ENCODE results near the gene PTX4.

Gene PTX4

DNA sequence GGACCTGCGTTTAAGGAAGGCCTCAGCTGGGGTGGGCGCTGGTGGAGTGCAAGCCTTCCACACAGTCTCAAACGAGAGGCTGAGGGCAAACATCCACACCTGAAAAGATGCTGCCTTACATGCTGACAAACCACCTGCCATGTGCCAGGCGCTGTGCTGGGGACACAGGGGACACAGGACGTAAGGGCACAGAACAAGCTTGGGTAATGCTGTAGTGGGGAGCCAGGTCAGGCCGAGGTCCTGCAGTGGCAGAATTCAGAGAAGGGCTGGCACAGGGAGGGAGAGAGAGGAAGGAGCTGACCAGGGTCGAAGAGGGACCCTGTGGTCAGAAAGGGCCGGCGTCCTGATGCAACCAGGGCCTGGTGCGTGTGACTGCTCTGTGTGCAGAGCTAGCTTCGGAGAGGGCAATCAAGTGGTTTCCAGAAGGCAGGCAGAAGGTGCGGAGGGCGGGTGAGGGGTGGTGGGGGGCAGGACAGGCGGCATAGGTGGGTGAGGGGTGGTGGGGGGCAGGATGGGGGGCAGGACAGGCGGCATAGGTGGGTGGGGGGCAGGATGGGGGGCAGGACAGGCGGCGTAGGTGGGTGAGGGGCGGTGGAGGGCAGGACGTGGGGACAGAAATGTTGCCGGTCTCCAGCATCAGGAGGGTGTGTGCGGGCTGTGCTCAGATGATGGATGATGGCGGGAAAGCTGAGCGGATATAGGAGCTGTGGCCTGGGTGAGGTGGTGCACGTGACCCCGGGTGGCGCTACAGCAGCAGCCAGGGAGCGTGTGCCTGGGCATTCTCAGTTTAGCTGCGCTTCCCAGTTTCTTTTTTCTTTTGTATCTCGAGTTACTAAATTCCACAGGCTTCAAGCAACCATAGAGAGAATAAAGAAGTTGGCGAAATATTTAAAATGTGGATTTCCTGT, 23.2 kb upstream of the PTX4 start:
- in situ Hi-C loops (cut with MboI; ENCODE audit: low pct_unique_long_range_greater_than_20kb, low sequenced_read_pairs, unreplicated experiment), result no loop called here
- TF ChIP-seq CTCF (IDR thresholded peaks at IDR 0.05; ENCODE audit: extremely low read depth, insufficient read depth, missing control alignments), result no peak
- DNase-seq (ENCODE audit: low spot score), result no peak

DNA sequence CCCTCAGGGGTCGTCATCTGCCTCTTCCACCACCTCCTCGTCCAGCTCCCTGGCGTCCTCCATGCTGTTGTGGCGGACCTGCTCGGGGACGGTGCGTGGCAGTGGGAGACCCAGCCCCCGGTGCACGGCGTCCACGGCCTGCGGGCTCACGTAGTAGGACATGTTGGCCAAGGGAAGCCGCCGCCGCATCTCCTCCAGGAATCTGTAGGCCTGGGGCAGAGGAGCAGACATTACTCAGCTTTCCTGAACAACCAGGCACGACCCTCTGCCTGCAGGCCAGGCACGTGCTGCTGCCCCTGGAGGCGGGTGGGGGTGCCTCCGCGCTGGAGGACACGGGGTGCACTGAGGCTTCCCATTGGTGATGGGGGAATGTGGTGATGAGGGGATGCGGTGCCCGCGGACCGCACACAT, 22.2 kb upstream of the PTX4 start:
- TF ChIP-seq CTCF (IDR thresholded peaks at IDR 0.05; ENCODE audit: extremely low read depth, insufficient read depth, missing control alignments), result no peak
- in situ Hi-C loops (cut with MboI; ENCODE audit: low pct_unique_long_range_greater_than_20kb, low sequenced_read_pairs, unreplicated experiment), result no loop called here
- DNase-seq (ENCODE audit: low spot score), result no peak

- DNase-seq (ENCODE audit: low spot score), result no peak
- TF ChIP-seq CTCF (IDR thresholded peaks at IDR 0.05; ENCODE audit: extremely low read depth, insufficient read depth, missing control alignments), result no peak
- in situ Hi-C loops (cut with MboI; ENCODE audit: low pct_unique_long_range_greater_than_20kb, low sequenced_read_pairs, unreplicated experiment), result no loop called here
Measured at GRCh38 chr16:1510272-1510671, 21.5 kb upstream of the PTX4 start.

DNA sequence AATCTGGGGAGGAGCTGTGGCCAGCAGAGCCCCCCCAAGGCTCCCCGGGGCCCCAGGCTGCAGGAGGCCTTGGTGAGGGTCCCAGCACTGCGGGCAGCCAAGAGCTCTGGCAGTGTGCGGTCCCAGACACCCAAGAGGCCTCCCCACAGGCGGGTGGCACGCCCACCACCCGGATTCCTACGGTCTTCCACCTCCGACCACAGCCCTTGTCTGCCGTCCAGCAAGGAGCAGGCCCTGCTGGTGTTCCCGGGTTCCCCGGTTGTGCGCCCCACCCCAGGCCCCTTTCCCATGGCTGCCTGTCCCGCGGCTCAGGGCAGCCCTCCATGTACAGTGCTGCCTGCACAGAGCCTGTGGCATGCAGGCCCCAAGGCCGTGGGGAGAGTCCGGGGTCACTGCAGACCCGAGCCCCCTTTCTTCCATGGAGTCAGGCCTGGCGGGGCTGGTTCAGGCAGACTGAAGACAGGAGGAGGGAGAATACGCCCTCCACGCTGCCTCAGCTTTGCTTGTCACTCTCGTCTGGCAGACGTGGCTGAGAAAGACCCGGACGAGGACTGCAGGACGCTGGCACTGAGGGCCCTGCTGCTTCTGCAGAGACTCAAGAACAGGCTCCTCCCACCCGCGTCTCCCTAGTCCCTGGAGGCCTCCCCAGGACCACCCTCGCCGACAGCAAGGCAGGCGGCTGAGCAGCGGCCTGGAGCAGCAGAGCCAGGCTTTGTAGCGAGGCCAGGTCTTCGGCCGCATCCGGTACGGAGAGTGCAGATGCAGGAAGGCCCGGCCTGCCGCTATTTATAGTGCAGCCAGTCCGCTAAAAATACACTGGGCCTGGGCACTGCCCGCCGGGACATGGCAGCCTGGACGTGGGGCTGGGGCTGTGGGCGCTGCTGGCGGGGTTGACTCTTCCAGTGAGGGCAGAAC, 20.8 kb upstream of the PTX4 start:
- no peak for TF ChIP-seq CTCF (IDR thresholded peaks at IDR 0.05; ENCODE audit: extremely low read depth, insufficient read depth, missing control alignments)
- in situ Hi-C loops (cut with MboI; ENCODE audit: low pct_unique_long_range_greater_than_20kb, low sequenced_read_pairs, unreplicated experiment), result no loop called here
- no peak for DNase-seq (ENCODE audit: low spot score)

DNA sequence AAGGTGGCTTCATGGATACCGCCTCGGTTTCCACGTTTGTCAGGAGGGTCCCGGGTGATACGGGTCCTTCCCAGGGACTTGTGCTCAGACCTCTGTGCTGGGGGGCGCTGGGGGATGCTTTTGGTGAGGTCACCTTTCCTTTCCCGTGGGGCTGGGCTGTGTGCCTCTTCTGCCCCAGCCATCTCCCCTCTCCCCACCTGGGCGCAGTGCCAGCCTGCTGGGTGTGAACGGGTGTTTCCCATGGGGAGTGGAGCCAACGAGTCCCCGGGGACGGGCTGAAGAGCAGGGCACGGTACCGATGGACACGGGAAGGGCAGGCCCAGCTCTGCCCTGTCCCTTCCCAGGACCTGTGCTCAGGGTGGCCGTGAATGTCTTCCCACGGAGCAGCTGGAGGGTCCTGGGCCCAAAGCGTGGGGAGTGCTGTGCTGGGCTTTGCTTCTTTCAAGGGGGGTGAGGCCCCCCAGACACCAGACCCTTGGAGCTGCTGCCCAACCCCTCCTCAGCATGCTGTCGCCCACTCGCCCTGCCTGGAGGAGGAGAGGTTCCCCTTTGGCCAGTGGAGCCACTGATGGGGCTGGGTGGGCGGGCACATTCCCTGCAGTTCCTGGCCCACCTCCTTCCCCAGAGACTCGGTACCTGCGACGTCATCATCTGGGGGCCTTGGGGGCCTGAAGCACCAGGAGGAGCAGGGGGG, 19.9 kb upstream of the PTX4 start:
- TF ChIP-seq CTCF (IDR thresholded peaks at IDR 0.05; ENCODE audit: extremely low read depth, insufficient read depth, missing control alignments), result no peak
- no peak for DNase-seq (ENCODE audit: low spot score)
- in situ Hi-C loops (cut with MboI; ENCODE audit: low pct_unique_long_range_greater_than_20kb, low sequenced_read_pairs, unreplicated experiment), result no loop called here

Measured in GM13977 (cell line).